Ishikawa (cell line): ENCODE data around the gene LCE1E.

Experiments
- CEBPB ChIP-seq: IDR thresholded peaks from 2 replicates; pipeline ENCODE4 v1.6.1; 2012
- CREB1 ChIP-seq: IDR thresholded peaks from 2 replicates; pipeline ENCODE4 v1.6.1; 2012; ENCODE audit warnings: low read depth
- EGR1 ChIP-seq: IDR thresholded peaks from 2 replicates; pipeline ENCODE4 v1.6.1; 2012
- EP300 ChIP-seq: IDR thresholded peaks from 2 replicates; pipeline ENCODE4 v1.6.1; 2012; ENCODE audit warnings: borderline replicate concordance
- FOXM1 ChIP-seq: IDR thresholded peaks from 2 replicates; pipeline ENCODE4 v1.6.1; 2012; ENCODE audit warnings: low read depth, borderline replicate concordance
- MAX ChIP-seq: IDR thresholded peaks from 2 replicates; pipeline ENCODE4 v1.6.1; 2012
- NFIC ChIP-seq: IDR thresholded peaks from 2 replicates; pipeline ENCODE4 v1.6.1; 2012
- RAD21 ChIP-seq: IDR thresholded peaks from 2 replicates; pipeline ENCODE4 v1.6.1; 2012; ENCODE audit warnings: low read depth
- REST ChIP-seq: IDR thresholded peaks from 2 replicates; pipeline ENCODE4 v1.6.1; 2012; ENCODE audit warnings: low read depth, mild to moderate bottlenecking
- TAF1 ChIP-seq: IDR thresholded peaks from 2 replicates; pipeline ENCODE4 v1.6.1; 2012; ENCODE audit warnings: low read depth, mild to moderate bottlenecking
- TCF12 ChIP-seq: IDR thresholded peaks from 2 replicates; pipeline ENCODE4 v1.6.1; 2012; ENCODE audit warnings: low read depth
- TEAD4 ChIP-seq: IDR thresholded peaks from 2 replicates; pipeline ENCODE4 v1.6.1; 2012
- USF1 ChIP-seq: IDR thresholded peaks from 2 replicates; pipeline ENCODE4 v1.6.1; 2012
- YY1 ChIP-seq: IDR thresholded peaks from 2 replicates; pipeline ENCODE4 v1.6.1; 2012; ENCODE audit warnings: low read depth
- ZBTB7A ChIP-seq: IDR thresholded peaks from 2 replicates; pipeline ENCODE4 v1.6.1; 2012; ENCODE audit warnings: low read depth

LCE1E gene

GRCh38 chr1:152786077-152786476 lies at the start of gene LCE1E:
Gene LCE1E (plus strand): TSS chr1:152786257. CDS start chr1:152787300, 1,043 bp downstream.
- TF ChIP-seq EP300, result no peak

GRCh38 chr1:152737997-152738396 lies 48.1 kb upstream of the LCE1E start:
- TF ChIP-seq RAD21, result no peak
- no peak for TF ChIP-seq NFIC
- no peak for TF ChIP-seq MAX
- TF ChIP-seq TEAD4, result no peak
- no peak for TF ChIP-seq EP300
- TF ChIP-seq ZBTB7A, result no peak
- TF ChIP-seq TCF12, result no peak
- no peak for TF ChIP-seq EGR1
- no peak for TF ChIP-seq USF1
- TF ChIP-seq CREB1, result no peak
- TF ChIP-seq YY1, result no peak

GRCh38 chr1:152739841-152740240 lies 46.2 kb upstream of the LCE1E start:
- TF ChIP-seq EP300 (no peak), YY1 (no peak), RAD21 (no peak), ZBTB7A (no peak), NFIC (no peak), TCF12 (no peak), FOXM1 (no peak), EGR1 (no peak), USF1 (no peak)

GRCh38 chr1:152741656-152742055 lies 44.4 kb upstream of the LCE1E start:
- TF ChIP-seq FOXM1 (no peak), NFIC (no peak), USF1 (no peak)

- no peak for TF ChIP-seq CEBPB
- no peak for TF ChIP-seq RAD21
- TF ChIP-seq YY1, result no peak
These were observed 42.5 kb upstream of the LCE1E start for GRCh38 chr1:152743371-152744145.

- TF ChIP-seq USF1 (peak; percentile 48), TCF12 (no peak)
These were observed 40.8 kb upstream of the LCE1E start for GRCh38 chr1:152745289-152745704.

GRCh38 chr1:152745765-152746444 lies 40.2 kb upstream of the LCE1E start:
- TF ChIP-seq TAF1 (no peak), ZBTB7A (no peak), YY1 (no peak), FOXM1 (no peak), EGR1 (no peak), MAX (no peak), TEAD4 (no peak), RAD21 (no peak), EP300 (no peak), NFIC (no peak), REST (no peak), CEBPB (no peak)

- TF ChIP-seq EP300, result no peak
- TF ChIP-seq CEBPB, result no peak
- no peak for TF ChIP-seq TAF1
- no peak for TF ChIP-seq NFIC
- TF ChIP-seq YY1, result no peak
- TF ChIP-seq REST, result no peak
- no peak for TF ChIP-seq EGR1
- no peak for TF ChIP-seq USF1
- TF ChIP-seq RAD21, result no peak
These were observed 38.2 kb upstream of the LCE1E start for GRCh38 chr1:152747831-152748230.
